HG02678 (cell line): Measurements from ENCODE around the gene DEFB113.

ENCODE experiments used
- ATAC-seq: cut with Tn5 transposase; IDR thresholded peaks from one replicate; pipeline ENCODE4 v1.9.1; 2021; ENCODE audit warnings: mild to moderate bottlenecking, moderate library complexity; ENCODE audit not compliant: unreplicated experiment

The DEFB113 gene

DNA sequence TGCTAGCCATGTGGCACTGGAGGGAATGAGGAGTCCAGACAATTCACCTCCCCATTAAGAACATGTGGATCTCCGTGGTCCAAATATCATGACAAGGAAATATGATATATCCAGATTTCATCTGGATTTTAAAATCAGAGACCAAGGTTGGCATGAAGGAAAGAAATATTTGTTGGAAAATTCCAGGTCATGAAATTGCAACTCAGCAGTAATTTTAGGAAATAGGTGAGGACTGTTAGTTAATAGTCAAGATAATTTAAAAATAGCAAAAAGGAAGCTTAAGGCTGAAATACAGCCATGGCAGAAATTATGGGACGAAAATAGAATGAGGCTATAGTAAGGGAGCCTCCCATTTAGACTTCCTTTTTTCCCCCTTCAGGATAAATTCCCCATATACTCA is 32.4 kb downstream of the DEFB113 start:
- no peak for ATAC-seq

- no peak for ATAC-seq
Observed at GRCh38 chr6:49935387-49935786, 34.0 kb downstream of the DEFB113 start.

- no peak for ATAC-seq
Observed at GRCh38 chr6:49934770-49935169, 34.7 kb downstream of the DEFB113 start.

GRCh38 chr6:49933526-49933925 is 35.9 kb downstream of the DEFB113 start:
- no peak for ATAC-seq

- ATAC-seq: no peak
Observed at GRCh38 chr6:49929340-49929739, 40.1 kb downstream of the DEFB113 start.

GRCh38 chr6:49923826-49924225 is 45.6 kb downstream of the DEFB113 start:
- no peak for ATAC-seq

DNA sequence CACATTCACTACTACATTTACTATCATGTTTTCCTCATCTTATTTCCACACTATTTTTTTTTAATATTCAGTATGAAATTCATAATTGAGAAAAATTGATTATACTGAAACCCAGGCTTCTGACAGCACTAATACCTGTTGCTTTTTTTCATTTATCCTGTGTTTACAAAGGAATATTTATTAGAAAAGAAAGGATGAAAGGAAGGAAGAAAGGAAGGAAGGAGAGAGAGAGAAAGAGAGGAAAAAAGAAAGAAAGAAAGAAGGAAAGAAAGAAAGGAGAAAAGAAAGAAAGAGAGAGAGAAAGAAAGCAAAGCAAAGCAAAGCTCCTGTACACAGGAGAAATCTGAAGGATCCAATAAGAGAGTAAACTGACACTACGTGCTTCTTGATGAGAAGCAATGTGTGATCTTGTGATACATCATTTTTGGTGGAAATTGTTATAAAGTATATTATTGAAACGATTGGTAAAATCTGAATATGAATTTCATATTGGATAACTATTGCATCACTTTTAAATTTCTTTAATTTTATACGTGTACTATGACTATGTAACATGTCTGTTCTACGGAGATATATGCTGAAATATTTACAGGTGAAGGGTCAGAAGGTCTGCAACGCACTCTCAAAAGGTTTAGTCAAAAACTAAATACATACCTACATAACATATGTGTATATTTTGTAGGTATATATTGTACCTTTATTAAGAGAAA is 49.3 kb downstream of the DEFB113 start:
- no peak for ATAC-seq

GRCh38 chr6:49919261-49919660 is 50.2 kb downstream of the DEFB113 start:
- no peak for ATAC-seq

GRCh38 chr6:49918787-49919186 is 50.6 kb downstream of the DEFB113 start:
- no peak for ATAC-seq
